Tibial nerve (tissue), 4 donors: ENCODE data around the gene CAP1. TPM values are rescaled to one million over a fixed set of nuclear protein-coding genes. Genes with fewer than 3 reads are reported as not detected.

Experiments
- DNase-seq, 2 donors: peaks; one replicate each; pipeline ENCODE4 v3.0.0-alpha.2; 2019; ENCODE audit warnings: low spot score in 2 of 2
- H3K27ac ChIP-seq, 4 donors: fragments of 200-600 bp; sonication (generic) in 3 of 4; one replicate each; pipeline ENCODE4 v1.5.1; 2017 to 2019; ENCODE audit warnings: mild to moderate bottlenecking in 1 of 4
- H3K27me3 ChIP-seq, 2 donors: fragments of 200-600 bp; sonication (generic) in 1 of 2; one replicate each; pipeline versions ENCODE4 v1.5.1 to v1.6.0; 2017 to 2019
- H3K36me3 ChIP-seq, 3 donors: fragments of 200-600 bp; sonication (generic); one replicate each; pipeline ENCODE4 v1.5.1; 2018 to 2019
- H3K4me1 ChIP-seq, 4 donors: fragments of 200-600 bp; sonication (generic) in 3 of 4; one replicate each; pipeline ENCODE4 v1.5.1; 2017 to 2019
- H3K4me3 ChIP-seq, 4 donors: fragments of 200-600 bp; sonication (generic) in 3 of 4; one replicate each; pipeline ENCODE4 v1.5.1; 2017 to 2019; ENCODE audit warnings: mild to moderate bottlenecking in 1 of 4, moderate library complexity in 1 of 4
- H3K9me3 ChIP-seq, 4 donors: fragments of 200-600 bp; sonication (generic) in 3 of 4; one replicate each; pipeline ENCODE4 v1.5.1; 2017 to 2019
- CTCF ChIP-seq, 5 experiments: fragments of 200-600 bp in 3 of 5; fragments of 450-650 bp in 2 of 5; sonication (generic) in 3 of 5; IDR thresholded peaks; one replicate each; pipeline ENCODE4 v1.5.1; 2016 to 2019; ENCODE audit warnings: antibody characterized with exemption in 5 of 5, mild to moderate bottlenecking in 3 of 5, moderate library complexity in 2 of 5
- EP300 ChIP-seq, 2 donors: sonication (generic); formaldehyde crosslinking; IDR thresholded peaks; one replicate each; pipeline ENCODE4 v1.6.1; 2017; ENCODE audit warnings: antibody characterized with exemption in 2 of 2, mild to moderate bottlenecking in 1 of 2
- POLR2A ChIP-seq, 2 donors: fragments of 450-650 bp; IDR thresholded peaks; one replicate each; pipeline ENCODE4 v1.6.1; 2017; ENCODE audit warnings: antibody characterized with exemption in 2 of 2, mild to moderate bottlenecking in 2 of 2, moderate library complexity in 2 of 2
- WGBS, 2 donors: methylation state at CpG; one replicate each; pipeline ENCODE4 v1.1.5; 2018; 5-methylcytosine and 5-hydroxymethylcytosine counted together
- total RNA-seq, 4 donors: library from RNA; depleted of rRNA; stranded (reverse); fragments of >200 nt; gene quantifications; one replicate each; pipeline ENCODE4 v1.1.0, GENCODE V29; 2016

Gene CAP1
- total RNA-seq, 4 donors from 2014 or later = 210 to 281 (median 227) TPM

DNA sequence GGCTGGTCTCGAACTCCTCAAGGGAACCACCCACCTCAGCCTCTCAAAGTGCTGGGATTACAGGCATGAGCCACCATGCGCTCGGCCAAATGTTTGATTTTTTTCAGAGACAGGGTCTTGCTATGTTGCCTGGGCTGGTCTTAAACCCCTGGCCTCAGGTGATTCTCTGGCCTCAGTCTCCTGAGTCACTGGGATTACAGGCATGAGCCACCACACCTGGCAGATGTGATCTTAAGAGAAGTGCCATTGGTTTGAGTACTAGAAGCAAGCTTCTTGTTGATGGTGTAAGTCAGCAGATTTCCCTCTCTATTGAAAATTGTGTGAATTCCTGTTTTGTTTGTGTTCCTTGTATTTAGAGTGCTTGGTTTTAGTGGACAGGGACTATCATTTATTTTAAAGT lies 5.2 kb downstream of the CAP1 start:
- TF ChIP-seq EP300 (IDR thresholded peaks at IDR 0.05) = no peak
- no peak for TF ChIP-seq POLR2A (IDR thresholded peaks at IDR 0.05)
- no peak for TF ChIP-seq CTCF (IDR thresholded peaks at IDR 0.05)
- peak overlapping the region; percentile 31 to 97 (median 65) for H3K27ac ChIP-seq
- no peaks in the 10 kb centered on the region for H3K9me3 ChIP-seq
- H3K36me3 ChIP-seq = peaks cover 0 to 7% (median 0%) of the 10 kb centered on the region in 3 donors
- H3K4me3 ChIP-seq = no peak overlapping the region
- no peak for DNase-seq
- 90 to 94% methylated on average over 3 of the region's 3 CpGs for WGBS, 2 donors
- peaks cover 1 to 95% (median 68%) of the 10 kb centered on the region in 4 donors for H3K4me1 ChIP-seq
- H3K27me3 ChIP-seq = no peaks in the 10 kb centered on the region

DNA sequence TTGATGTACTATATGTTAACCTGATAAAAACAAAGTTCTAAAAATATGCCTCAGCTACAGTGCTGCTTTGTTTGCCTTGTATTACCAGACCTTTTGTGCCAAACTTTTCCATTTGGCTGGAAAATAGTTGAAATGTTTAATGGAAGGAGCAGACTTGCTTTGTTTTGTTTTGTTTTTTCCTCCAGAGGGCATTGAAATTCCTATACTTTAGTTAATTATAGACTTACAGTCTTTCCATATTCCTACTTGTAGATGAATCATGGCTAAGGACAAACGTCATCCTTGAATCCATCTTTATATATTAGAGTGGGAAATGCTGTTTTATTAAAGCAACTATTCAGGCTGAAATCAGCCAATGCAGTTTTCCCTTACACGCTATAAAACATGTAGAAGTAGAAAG lies 6.7 kb downstream of the CAP1 start:
- Histone ChIP-seq H3K4me1 (peaks cover 3 to 98% (median 71%) of the 10 kb centered on the region in 4 donors), H3K9me3 (no peaks in the 10 kb centered on the region), H3K27ac (peak overlapping the region; percentile 31 to 97 (median 78)), H3K36me3 (peaks cover 0 to 7% (median 0%) of the 10 kb centered on the region in 3 donors), H3K27me3 (no peaks in the 10 kb centered on the region), H3K4me3 (no peak overlapping the region)
- 19 to 31% methylated on average over 2 of the region's 2 CpGs for WGBS, 2 donors
- DNase-seq = no peak
- TF ChIP-seq POLR2A (IDR thresholded peaks at IDR 0.05) = no peak

GRCh38 chr1:40047769-40048168 lies 7.2 kb downstream of the CAP1 start:
- TF ChIP-seq POLR2A (IDR thresholded peaks at IDR 0.05) (no peak), CTCF (IDR thresholded peaks at IDR 0.05) (no peak), EP300 (IDR thresholded peaks at IDR 0.05) (no peak)
- Histone ChIP-seq H3K4me1 (peaks cover 3 to 98% (median 69%) of the 10 kb centered on the region in 4 donors), H3K27me3 (no peaks in the 10 kb centered on the region), H3K4me3 (no peak overlapping the region), H3K9me3 (no peaks in the 10 kb centered on the region), H3K36me3 (peaks cover 0 to 4% (median 0%) of the 10 kb centered on the region in 3 donors), H3K27ac (peak overlapping the region; percentile 31 to 97 (median 78))
- 85 to 88% methylated on average over 5 of the region's 5 CpGs for WGBS, 2 donors
- no peak for DNase-seq

DNA sequence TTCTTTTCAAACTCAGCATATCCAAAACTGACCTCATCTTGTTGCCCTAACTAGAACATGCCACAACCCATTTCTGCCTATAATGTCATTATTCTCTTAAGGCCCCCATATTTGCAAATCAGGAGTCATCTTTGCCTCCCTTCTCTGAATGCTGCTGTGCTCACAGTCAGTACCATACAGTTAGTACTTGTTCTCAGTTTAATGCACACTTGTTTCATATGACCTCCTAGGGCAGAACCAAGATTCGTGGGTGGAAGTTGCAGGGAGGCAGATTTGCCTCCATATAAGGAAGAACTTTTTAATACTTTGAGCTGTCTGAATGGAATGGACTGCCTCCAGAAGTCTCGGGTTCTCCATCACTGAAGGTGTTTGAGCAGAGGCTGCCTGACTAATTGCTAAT lies 9.2 kb downstream of the CAP1 start:
- H3K9me3 ChIP-seq = no peaks in the 10 kb centered on the region
- H3K27ac ChIP-seq = peak overlapping the region; percentile 66 to 97 (median 84)
- no peak overlapping the region for H3K4me3 ChIP-seq
- H3K36me3 ChIP-seq = no peaks in the 10 kb centered on the region
- TF ChIP-seq POLR2A (IDR thresholded peaks at IDR 0.05) (no peak), EP300 (IDR thresholded peaks at IDR 0.05) (peak; percentile 55 to 86)
- peaks cover 3 to 96% (median 64%) of the 10 kb centered on the region in 4 donors for H3K4me1 ChIP-seq
- no peaks in the 10 kb centered on the region for H3K27me3 ChIP-seq
- no peak for DNase-seq
- 16 to 19% methylated on average over 2 of the region's 2 CpGs for WGBS, 2 donors

- Histone ChIP-seq H3K27ac (peak overlapping the region; percentile 40 to 97 (median 84)), H3K4me1 (peaks cover 3 to 91% (median 59%) of the 10 kb centered on the region in 4 donors), H3K36me3 (no peaks in the 10 kb centered on the region), H3K4me3 (no peak overlapping the region), H3K9me3 (no peaks in the 10 kb centered on the region), H3K27me3 (no peaks in the 10 kb centered on the region)
- WGBS, 2 donors = 61 to 67% methylated on average over 3 of the region's 3 CpGs
- peak in 1 of 2 donors; percentile 21 for TF ChIP-seq EP300 (IDR thresholded peaks at IDR 0.05)
- no peak for TF ChIP-seq CTCF (IDR thresholded peaks at IDR 0.05)
- TF ChIP-seq POLR2A (IDR thresholded peaks at IDR 0.05) = no peak
- no peak for DNase-seq
These were observed 10.3 kb downstream of the CAP1 start for GRCh38 chr1:40050863-40051262.

GRCh38 chr1:40053138-40053887 lies 12.8 kb downstream of the CAP1 start:
- no peaks in the 10 kb centered on the region for H3K27me3 ChIP-seq
- H3K4me1 ChIP-seq = peaks cover 3 to 91% (median 55%) of the 10 kb centered on the region in 4 donors
- no peaks in the 10 kb centered on the region for H3K36me3 ChIP-seq
- TF ChIP-seq POLR2A (IDR thresholded peaks at IDR 0.05) = no peak
- TF ChIP-seq CTCF (IDR thresholded peaks at IDR 0.05) = no peak
- TF ChIP-seq EP300 (IDR thresholded peaks at IDR 0.05) = no peak
- no peaks in the 10 kb centered on the region for H3K9me3 ChIP-seq
- no peak overlapping the region for H3K4me3 ChIP-seq
- 80% methylated on average over 11 of the region's 11 CpGs for WGBS, 2 donors
- no peak for DNase-seq
- peak overlapping the region in 2 of 4 donors; percentile 9 to 52 for H3K27ac ChIP-seq
